Activated CD4-positive, alpha-beta T cell treated with anti-CD3 and anti-CD28 coated beads for 4 hours (primary cell): Measurements from ENCODE around the gene EPHA2.
"Not testable (repeated sequence)": the region's sequence is repeated elsewhere in the genome, so short reads cannot be mapped to it uniquely, and the experiment has no call there.

Source experiments
- DNase-seq, 2 donors: peaks; one replicate each; pipeline ENCODE4 v3.0.0-alpha.2; 2020

EPHA2 gene

DNA sequence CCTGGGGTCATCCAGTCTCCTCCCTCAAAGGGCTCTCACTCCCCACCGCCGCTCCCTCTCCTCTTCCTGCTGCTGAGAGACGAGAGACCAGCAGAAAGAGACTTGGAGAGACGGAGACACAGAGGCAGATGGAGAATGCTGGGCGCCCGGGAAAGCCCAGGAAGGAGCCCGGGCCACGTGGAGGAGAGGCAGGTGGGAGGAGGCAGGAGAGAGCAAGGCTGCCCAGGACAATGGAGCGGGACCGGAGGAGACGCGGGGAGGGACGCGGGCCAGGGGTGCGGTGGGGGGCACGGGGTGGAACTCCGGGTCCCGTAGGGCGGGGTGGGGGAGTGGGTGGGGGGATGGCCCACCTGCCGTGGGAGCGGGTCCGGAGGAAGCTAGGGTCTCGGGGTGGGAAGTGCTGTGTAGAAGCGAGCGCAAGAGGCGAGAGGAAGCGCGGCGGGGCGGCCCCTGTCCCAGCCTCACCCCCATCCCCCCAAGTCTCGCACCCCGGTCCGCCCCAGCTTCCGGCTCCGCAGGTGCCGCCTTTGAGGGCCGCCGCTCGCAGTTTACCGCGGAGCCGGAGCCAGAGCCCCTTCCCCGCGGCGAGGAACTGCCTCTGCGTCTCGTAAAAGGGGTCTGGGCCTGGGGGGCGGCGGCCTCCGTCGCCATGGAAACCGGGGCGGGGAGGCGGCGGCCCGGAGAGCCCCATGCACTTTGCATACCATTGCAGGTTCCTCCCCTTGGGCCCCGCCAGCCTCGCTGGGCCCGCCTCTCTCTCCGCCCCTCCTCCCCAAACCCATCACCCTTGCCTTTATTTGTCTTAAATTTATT is 11.7 kb upstream of the EPHA2 start:
- peak; percentile 51 to 60 for DNase-seq

DNA sequence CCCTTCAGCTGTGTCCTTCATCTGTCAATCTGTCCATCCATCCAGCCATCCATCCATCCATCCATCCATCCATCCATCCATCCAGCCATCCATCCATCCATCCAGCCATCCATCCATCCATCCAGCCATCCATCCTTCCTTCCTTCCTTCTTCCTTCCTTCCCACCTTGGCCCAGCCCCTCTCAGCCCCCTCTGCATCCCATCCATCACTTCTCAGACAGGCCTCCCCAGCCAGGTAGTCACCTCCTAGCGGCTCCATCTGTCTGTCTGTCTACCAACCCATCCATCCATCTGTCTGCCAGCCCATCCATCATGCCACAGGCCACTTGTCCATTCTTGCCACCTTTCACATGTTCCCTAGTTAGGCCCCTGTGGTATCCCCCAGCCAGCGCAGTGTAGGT is 10.2 kb upstream of the EPHA2 start:
- DNase-seq, result no peak

DNA sequence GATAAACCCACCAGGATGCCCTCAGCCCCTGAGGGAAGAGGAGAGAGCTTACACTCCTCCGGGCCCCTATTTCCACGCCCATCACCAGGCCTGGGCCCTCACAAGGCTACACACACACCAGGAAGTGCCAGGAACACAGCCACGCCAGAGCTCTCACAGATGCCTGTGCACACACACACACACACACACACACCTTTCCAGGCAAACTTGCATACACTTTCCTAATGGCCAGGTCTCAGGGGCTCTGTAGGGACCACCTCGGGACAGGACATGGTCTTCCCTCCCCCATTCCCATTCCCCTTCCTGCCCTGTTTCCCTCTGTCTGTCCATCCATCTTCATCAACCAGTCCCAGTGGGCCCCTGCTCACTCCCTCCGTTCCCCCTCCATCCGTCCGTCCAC is 9.7 kb upstream of the EPHA2 start:
- DNase-seq, result no peak

DNA sequence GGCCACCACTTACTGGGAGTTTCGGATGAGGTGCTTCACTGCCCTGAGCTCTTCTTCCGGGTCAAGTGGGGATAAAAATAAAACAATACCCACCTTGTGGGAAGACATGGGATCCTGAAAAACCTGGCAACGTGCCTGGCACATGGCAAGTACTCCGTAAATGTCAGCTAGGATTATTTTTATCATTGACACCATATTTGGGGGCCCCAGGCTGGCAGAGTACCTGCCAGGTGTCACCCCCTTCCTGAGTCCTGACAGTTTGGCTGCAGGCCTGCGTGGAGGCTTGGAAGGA is 9.2 kb upstream of the EPHA2 start:
- no peak for DNase-seq

- DNase-seq, result no peak
Observed at GRCh38 chr1:16164213-16165072, 8.6 kb upstream of the EPHA2 start.

GRCh38 chr1:16163608-16164212 is 7.8 kb upstream of the EPHA2 start:
- DNase-seq, result not testable (repeated sequence)

DNA sequence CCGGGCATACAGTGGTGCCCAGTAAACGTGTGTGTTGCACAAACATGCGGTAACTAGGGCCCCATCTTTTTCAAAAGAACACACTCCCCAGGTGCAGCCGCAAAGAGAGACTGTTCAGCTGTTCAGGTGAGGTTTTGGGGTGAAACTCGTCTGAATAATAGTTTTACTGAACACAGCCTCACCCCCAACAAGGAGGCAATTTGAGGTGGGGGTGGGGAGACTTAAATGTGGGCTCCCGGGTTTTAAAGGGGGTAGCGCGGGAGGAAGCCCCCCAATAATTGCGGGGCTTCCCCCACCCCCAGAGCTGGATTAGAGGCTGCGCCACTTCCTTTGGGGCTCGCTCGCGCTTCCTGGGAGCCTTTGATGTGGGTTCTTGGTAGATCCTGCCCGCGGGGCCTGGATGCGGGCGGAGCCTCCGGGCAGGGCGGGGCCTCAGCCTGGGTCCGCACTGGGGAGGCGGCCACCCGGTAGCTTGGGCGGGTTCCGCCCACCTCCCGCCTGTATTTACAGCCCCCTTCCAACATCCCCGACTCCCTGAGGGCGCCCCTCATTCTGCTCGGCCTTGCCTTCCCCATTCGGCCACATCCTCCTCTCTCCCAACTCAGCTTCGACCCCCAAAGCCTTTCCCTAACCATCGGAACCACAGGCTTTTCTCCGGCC is 6.4 kb upstream of the EPHA2 start:
- DNase-seq, result peak; percentile 38 to 57

DNA sequence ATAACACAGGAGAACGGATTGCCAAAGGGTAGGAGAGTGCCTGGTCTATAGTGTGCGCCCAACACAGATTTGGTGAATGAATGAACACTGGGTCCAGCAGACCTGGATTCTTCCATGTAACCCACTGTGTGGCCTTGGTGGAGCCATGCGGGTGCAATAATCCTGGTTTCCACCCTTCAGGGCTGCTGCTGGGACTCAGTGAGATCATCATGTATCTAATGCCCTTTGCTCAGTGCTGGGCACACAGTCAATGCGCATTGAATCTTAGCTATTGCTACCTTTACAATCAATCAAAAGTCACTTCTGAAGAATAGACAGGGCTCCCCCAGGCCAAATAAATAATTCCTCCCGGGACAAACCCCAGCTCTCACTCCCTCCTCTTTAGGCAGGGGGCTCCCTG is 5.8 kb upstream of the EPHA2 start:
- no peak for DNase-seq

- DNase-seq, result no peak
Observed at GRCh38 chr1:16158993-16159831, 3.3 kb upstream of the EPHA2 start.

DNA sequence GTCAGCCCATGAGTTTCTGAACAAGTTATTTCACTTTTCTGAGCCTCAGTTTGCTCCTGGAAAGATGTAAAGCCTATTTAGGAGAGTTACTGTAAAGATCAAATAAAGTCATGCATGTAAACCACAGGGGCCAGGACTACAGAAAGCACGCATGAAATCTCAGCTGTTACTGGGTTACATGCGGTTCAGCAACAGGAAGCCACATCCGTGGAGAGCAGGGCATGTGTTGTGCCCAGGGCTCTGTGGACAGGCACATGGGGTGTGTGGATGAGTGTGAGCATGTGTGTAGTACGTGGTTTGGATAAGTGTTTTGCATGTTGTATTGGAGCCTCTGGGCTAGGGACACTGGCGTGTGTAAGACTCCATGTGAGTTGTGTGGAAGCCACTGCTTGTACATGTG is 2.2 kb upstream of the EPHA2 start:
- DNase-seq, result no peak

DNA sequence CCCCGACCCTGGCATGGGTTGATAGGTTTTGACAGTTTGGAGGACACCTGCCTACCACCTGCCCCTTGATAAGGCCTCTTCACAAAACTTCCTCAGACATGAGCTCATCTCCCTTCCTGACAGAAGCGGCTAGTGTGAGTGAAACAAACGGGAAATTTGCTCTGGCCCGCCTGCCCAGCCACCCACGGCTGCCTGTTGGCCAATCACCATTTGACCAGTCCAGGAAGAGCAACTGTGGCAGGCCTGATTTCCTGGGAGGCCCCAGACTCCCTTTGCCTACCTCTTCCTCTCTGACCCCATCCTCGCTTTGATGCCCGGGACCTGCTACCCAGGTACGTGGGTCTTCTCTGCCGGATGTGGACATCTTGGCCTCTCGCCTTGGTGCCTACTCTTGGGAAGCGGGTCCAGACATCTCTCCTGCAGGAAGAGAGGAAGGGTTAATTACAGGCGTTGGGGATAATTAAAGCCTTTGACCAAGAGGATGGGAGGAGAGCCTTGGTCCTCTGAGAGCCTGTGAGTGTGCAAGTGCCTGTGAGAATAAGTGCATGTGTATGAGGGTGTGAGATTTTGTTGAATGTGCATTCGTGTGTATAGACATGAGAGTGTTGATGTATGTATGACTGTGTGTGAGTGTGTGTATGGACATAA is 1.1 kb upstream of the EPHA2 start:
- no peak for DNase-seq

- DNase-seq, result no peak
Observed at GRCh38 chr1:16153999-16154673, 1.7 kb downstream of the EPHA2 start.

DNA sequence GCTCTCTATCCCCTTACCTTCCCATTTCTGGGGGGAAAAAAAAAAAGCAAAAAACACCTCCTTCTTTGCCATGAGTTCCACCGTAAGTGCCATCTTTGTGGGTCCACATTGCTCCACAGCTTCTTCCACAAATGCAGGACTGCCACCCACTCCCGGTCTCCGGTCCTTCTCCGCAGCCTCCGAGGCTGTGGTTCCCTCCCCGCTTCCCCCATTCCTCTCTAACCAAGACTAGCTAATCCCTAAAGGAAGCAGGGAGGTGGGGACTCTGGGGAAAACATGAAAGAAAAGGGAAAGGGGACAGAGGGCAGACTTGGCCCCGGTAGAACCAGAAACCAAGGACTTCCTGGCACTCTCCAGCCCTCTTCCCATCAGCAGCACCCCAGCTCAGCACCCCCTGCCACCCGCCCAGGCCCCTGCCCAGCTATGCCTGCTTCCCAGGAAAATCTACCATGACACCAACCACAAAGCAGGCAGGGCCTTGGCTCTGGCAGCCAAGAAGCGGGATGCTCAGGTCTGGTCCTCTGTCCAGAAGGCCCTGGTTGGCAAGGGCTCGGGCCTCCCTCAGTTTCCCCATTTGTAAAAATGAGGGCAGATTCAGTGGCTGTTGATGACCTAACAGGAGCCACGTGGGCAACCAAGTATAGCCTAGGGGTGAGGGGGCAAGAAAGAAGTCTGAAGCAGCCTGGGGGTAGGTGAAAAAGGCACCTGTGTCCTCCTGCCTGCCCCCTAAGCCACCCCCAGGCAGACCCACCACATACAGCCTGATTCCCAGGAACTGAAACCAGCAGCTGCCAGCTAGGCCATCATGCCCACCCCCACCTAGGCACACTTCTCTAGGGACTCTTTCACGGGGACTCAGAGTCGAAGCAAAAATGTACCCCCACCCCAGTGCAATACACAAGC is 2.5 kb downstream of the EPHA2 start:
- no peak for DNase-seq

DNA sequence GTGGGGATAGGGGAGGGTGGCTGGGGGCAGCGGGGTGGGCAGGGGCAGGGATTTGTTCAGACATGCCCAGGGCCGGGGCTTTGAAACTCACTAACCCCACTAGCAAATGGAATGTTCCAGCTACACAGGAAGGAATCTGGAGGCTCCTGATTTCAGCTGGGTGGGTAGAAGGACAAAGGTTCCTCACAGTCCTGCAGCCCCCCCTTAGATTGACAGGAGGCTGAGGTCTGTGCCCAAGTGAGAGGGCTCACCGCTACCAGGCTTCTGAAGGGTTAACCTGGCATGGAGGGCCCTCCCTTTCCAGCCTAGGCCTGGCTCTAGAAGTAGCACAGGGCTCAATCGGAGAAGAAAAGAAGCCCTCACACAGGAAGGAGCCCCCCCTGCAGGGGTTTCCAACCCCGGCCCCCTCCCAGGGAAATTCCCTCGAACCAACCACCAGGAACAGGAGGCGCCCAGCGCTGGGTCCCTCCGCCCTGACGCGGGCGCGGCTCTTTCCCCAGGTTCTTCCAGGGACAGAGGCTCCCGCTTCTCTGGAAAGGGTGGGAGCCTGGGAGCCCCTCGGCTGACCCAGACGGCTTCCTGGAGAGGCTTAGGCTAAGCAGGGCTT is 3.3 kb downstream of the EPHA2 start:
- no peak for DNase-seq

DNA sequence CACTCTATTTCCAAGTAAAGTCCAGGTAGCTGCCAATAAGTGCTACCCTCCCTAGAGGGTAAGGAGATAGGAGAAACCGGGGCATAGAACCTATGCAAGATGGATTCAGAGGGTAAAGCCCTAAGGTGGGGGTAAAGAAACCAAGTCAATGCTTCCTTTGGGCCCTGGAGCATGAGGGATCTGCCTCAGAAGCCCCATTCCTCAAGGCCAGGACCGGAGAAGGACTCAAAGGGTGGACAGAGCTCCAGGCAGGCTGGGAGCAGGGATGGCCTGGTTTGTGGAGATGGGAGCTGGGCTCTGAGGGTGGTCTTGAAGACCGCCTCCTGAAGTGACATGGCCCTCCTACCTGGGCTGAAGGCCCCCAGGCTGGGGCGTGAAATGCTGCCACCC is 3.9 kb downstream of the EPHA2 start:
- no peak for DNase-seq

DNA sequence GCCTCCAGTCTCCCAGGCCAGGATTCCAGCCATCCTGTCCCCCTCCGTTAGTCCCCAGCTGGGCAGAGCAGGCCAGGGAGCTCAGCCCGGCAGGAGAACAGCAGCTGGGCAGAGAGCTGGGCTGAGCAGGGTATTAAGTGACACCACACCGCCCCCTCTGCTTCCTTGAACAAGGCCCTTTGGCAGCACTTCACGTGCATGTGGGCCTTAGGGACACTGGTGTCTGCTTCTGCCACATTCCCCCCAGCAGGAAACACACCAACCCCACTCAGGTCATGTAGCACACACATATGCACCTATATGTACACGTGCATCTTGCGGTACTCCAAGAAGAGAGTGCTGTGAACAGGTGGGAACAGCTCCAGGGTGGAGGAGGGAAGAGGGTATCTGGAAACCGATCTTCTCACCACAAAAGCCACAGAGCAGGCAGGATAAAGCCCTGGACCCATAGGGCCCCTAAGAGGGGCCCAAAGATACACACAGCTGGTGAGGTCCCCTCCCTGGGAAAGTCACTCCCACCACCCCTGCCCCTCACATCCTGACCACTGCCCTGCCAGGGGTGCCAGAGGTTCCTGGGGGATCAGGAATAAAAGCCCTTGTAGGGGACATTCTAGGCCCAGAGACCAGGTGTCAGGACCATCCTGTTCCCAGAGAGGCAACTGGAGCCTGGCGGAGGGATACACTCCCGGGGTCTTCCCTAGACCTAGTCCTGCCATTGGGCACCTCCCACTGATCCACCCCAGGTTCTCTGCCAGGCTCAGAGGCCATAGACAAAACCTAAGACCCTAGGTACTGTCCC is 4.5 kb downstream of the EPHA2 start:
- DNase-seq, result no peak

DNA sequence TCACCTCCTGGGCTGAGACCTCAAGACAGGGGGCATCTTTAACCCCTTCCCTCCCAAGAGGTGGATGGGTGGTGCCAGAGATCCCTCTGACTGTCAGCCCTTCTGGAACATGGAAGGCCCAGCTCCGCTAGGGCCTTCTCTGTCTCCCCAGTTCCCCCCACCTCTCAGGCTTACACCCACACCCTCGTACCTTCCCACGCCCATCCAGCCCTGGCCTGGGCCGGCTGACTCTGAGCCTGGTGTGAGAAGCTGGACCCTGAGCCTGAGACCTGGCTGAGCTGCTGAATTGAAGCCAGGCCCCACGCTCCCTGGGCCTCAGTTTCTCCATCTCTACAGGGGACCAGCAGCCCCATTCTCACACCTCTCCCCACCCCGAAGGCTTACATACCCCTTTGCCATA is 5.4 kb downstream of the EPHA2 start:
- no peak for DNase-seq

DNA sequence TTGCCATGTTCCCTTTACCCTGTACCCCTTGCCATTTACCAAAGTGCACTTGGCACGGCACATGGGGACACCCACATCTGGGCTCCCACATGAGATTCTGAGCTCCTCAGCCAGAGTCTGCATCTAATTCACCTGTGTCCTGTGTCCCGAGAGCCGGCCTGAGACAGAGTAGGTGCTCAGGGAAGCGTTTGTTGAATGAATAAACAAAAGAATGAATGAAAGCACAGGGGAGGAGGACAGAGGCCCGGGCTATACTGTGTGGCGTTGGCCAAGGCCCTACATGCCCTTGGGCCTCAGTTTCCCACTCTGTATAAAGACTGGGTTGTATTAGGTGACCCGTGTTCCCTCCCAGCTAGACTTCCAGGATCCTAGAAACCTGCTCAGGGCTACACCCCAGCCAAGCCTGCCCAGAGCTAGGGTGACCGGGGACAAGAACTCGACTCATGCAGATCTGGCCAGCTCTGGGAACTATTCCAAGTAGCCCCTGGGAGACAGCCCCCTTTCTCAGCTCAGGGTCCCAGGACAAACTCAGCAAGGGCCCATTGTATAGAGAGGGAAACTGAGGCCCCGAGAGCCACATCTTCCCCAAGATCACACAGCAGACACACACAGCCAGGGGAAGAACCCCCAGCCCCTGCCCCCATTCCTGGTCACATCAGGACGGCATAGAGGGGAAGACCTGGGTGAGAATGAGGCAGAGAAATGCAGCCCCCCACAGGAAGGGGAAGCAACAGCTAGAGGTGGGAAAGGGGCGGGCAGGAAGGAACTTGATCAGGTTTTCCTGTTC is 6.0 kb downstream of the EPHA2 start:
- DNase-seq, result no peak
